DMS79 (cell line): ENCODE results near the gene SAMD7.
A peak's percentile ranks its signal among the peaks of the same experiment; 100 is the strongest.

Source experiments
- DNase-seq: peaks from one replicate; lab custom pipeline; 2025; lab: John Stamatoyannopoulos, UW

SAMD7 gene

DNA sequence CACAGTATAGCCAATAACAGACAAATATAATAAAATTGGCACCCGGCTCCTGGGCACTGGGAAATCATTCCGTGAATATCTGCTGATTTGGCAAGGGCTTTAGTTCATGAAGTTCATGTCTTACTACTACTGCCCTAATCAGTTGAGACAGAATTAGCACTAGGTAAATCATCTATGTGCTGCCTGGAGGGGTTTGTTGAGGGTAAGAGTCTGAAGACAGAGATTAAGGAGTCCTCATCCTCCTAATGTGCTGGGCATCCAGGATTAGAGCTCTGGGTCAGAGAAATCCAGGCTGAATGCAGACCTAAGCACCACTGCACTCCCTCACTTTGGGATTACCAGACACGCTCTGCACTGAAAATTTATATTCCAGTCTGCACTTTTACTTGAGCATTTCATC is 2.0 kb downstream of the SAMD7 start:
- no peak for DNase-seq

DNA sequence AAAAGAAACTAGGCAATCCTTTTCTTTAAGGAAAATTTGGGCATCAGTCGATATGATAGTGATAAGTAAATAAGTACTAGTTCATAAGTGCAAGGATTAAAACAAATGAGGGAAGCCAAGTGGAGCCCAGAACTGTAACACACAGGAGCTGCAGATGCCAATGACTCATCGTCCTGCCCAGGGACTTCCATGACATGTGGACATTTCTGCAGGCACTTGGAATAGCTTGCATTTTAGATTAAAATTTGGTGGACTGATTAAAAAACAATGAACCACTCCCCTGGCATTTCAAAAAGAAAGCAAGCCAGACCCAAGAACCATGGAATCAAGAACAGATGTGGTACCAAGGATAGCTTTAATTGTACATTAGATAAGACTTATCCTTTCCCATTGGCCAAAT is 2.9 kb downstream of the SAMD7 start:
- no peak for DNase-seq

DNA sequence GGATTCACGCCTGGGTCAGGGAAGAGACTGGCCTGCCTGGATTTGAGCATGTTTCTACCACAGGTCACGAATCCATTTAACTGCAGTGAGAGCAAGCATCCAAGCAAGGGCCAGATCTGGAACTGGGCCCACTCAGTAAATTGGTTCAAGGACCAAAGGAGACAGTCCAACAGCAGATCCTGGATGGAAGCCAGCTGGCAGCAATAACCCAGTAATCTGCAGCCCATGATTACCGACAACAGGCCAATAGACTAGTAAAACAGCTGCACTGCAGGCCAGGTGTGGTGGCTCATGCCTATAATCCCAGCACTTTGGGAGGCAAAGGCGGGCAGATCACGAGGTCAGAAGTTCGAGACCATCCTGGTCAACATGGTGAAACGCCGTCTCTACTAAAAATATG is 11.8 kb downstream of the SAMD7 start:
- DNase-seq = peak; percentile 89

DNA sequence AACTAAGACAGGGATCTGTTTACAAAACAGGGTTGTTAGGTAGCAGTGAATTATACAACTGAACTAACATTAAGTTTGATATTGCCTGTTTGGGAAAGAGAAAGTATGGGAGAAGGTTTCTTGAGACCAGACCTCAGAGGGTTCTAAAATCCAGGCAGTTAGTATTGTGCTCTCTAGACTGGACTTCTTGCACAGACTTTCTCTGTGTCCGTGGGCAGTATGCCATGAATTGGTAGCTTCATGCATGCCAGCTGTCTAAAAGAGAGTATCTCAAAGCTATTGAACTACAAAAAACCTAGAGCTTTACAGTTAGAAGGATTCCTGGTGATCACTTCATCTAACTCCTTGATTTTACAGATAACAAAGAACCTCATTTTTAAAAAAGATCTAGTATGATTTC is 12.5 kb downstream of the SAMD7 start:
- no peak for DNase-seq

DNA sequence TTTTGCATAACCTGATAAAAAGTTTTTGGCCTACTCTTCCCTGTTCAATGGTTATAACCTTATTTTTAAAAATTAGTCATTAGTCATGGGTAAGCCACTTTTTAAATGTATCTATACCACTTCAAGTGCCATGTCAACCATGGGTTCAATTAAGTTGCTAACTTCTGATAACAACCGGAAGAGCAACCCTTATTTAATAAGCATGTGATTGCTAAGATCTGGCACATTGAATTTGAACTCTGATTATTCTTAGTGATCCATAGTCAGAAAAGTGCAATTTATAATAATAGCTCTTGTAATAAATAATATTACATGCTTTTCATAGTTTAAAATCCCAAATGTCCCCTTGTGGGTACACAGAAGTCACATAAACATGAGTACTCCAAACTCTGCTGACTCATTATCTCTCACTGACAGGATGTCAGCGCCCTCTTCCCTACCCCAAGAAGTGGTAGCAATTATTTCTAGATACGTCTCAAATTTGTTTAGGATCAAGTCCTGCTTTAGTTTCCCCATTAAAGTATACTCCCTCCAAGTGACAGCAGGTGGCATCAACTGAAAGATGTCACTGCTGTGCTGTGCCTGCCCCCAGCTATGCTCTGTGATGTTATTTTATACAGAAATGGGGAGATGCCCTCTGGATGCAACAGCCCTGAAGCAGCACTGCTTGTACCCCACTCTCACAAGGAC is 18.6 kb downstream of the SAMD7 start:
- DNase-seq = no peak

DNA sequence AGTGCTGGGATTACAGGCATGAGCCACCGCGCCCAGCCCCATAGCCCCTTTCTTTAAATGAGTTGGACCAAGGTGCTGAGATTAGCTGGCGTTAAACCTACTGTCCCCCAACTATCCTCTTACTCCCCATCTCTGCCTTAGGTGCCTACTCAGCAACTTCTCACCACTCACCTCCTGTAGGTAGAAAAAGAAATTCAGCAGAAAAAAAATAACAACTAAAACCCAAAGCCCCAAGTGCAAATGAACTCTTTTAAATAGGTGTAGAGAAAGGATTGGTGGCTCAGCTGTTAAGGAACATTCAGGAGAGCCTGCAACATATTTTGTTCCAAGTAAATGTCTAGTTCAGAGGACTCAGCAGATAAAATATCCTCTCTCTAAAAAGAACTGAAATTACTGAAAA is 19.5 kb downstream of the SAMD7 start:
- DNase-seq = no peak

DNA sequence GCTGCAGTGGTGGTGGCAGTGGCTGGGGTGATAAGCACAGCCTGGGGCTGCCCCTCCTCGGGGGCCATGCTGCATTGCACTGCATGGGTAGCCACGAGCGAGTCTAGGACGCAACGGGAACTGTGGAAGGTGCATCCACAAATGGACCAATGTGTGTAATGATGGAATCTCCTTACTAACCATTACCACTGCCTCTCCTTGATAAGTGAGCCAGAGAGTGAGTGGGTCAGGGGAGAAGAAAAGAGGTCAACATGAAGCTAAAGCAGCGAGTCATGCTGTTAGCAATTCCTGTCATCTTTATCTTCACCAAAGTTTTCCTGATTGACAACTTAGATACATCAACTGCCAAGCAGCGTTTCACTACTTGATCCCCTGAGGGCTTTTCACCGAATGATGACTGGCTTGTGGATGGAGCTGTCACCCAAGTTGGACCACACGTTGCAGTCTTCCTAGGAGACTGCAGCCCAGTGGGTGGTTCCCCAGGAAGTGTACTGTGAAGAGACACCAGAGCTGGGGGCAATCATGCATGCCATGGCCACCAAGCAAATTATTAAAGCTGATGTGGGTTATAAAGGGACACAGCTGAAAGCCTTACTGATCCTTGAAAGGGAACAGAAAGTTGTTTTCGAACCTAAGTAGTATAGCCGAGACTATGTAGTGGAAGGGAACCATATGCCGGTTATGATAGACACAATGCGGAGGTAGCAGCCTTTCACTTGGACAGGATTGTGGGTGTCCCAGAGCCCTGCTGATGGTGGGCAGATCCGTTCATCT is 20.6 kb downstream of the SAMD7 start:
- DNase-seq = no peak

DNA sequence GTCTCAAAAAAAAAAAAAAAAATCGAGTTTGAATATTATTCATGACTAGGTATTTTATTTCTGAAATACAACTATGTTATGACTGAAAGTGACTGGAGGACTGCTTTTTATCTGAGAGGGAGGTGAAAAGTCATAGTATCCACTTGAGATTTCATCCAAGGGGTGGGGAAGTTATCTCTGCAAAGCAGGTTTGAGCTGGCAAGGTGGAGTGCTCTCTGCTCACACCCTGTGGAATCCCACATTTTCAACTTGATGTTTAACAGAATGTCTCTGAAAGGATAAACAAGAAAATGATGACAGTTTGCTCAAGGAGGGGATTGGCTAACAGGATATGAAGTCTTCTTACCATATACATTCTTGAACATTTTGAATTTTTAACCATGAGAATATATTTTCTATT is 27.9 kb downstream of the SAMD7 start:
- DNase-seq = no peak

DNA sequence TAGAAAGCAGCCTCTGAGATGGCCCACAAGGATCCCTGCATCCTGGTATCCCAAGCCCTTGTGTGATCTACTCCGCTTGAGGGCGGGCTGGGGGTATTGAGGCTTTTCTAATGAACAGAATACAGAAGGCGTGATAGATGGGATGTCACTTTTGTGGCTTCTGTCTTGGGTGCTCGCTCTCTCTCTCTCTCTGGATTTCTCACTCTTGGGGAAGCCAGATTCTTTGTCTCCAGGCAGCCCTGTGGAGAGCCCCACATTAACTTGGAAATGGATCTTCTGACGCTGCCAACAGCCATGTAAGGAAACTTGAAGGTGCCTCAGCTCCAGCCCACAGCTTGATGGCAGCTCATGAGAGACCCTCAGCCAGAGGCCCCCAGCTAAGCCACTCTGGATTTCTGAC is 28.4 kb downstream of the SAMD7 start:
- DNase-seq = no peak

DNA sequence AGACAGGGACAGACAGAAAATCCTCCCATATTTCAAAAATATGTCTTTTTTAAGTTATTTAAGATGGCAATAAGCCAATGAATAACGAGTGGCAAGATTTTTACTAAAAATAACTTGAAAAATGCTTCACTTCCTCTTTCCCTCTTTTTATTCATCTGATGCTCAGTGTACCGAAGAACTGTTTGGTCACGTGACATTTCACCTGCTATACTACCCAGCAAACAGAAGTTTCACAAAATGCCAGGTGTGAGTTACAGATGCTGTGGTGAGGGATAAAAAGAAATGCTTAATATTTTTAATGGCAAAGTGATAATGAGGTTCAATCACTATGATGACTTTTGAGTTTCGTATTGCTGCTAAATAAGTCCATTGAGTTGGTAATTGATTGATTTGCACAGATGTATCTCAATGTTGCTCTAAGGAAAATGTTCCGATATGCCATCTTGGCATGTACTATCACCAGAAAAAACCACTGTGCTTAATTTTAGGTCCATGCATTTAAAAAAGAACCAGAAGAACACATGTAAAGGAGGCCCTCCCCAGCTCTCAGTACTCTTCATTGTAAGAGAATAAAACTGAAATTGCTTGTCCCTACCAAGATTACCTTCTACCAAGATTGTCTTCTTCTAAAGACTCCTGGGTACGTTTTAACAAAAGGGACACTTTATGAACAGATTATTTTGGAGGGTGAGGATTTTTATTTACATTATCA is 29.3 kb downstream of the SAMD7 start:
- no peak for DNase-seq

DNA sequence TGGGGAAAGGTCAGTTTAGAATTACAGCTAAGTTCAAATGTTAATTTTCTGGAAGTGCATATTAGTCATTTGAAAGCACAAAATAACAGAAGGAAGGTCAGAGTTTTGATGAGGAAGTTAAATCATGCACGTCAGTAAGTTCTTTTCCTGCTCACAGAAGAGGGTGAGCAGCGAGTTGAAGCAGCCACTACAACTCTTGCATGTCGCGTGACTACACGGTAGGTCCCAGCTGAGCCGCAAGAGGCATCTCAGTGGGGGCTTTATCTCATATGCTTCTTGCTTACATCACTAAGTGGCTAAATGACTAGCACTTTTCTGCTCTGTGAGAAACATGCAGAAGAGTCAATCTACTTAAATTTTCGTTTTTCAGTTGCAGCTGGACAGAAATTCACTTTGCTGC is 33.9 kb downstream of the SAMD7 start:
- peak; percentile 18 for DNase-seq

DNA sequence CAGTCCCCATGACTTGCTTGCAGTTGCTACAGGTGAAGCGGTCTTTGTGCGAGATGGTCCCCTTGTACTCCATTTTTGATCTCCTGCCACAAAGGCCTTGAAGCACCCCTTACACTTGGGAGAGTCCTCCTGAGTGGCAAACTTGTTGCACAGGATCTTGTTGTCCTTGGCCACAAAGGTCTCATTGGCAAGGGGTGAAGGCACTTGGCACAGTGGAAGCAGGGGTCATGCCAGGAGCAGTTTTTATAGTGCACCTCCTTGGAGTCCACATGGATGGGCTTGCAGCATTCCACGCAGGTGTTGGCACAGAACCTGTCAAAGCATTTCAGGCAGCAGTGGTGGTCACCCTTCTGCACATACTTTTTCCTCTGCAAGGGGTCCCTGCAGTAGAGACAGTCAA is 35.0 kb downstream of the SAMD7 start:
- no peak for DNase-seq

DNA sequence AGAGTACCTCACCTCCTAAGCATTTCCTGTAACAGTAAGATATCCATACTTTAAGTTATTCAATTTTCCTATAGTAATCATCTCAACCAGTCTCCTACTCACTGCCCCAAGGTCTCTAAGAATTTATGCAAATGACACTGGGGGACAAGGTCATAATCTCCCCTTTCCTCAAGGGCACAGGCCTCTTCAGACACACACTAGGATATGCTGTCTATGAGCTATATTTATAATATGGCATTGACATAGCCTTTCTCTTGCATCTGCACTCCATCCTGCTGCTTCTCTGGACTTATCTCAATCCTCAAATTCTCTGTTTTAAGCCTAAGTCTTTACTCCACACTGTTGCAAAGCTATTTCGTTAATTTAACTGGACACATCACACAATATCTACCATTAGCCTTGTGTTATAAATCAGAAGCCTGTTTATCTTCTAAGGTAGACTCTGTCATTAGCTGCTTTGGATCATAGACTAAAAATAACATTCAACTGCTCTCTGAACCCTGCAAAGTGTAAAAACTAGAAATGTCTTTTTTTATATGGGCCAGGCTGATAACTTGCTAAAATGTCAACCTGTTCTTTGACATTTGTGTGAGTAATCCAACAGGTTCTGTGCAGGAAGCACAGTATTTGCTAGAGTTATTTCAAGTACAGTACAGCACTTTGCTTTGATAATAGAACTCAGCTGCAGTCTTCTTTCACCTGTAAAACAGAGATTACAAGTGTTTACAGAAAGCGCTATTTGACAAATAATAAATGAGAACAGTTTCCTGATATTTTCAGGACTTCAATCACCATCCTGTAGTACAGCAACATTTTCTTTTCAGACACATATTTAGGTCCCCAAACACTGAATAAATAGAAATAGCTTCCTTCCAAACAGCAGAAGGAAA is 37.4 kb downstream of the SAMD7 start:
- no peak for DNase-seq

DNA sequence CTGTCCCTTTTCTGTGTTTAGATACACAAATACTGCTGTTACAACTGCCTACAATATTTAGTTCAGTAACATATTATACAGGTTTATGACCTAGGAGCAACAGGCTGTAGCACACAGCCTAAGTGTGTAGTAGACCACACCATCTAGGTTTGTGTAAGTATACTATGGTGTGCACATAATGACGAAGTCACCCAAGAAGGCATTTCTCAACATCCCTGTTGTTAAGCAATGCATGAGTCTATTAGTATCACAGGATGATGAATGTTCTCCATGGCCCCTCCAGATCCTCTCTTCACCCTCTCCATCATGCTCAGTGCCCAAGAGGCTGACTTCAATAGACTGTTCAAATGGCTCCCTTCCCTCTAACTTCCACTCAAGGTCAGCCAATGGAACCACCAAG is 40.7 kb downstream of the SAMD7 start:
- no peak for DNase-seq

DNA sequence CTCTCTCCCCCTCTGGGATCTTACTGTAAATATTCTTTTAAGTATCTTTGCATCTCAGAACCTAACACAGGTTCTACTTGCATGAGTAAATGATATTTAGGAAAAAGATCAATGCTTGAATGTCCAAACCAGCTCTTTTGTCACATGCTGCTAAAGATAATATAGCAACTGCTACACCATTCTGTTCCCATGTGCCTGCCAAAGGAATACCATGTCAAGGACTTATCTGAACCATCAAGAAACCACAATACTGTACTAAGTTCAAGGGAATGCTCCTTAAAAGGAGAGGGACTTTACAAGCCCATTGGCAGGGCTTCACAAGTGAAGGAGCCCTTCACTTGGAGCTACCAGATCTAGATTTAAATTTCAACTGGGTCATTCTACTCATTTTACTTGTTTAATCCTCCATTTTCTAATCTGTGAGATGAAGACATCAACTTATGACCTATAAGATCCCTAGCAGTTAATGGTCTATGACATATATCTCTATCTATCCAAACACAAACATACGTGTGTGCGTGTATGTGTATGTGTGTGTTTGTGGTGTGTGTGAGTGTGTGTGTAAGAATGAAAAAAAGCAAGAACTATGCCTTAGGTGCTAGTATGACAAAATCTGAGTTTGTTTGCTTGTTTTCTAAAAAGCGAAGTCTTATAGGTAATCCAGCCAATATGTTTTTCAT is 42.2 kb downstream of the SAMD7 start:
- DNase-seq = no peak

DNA sequence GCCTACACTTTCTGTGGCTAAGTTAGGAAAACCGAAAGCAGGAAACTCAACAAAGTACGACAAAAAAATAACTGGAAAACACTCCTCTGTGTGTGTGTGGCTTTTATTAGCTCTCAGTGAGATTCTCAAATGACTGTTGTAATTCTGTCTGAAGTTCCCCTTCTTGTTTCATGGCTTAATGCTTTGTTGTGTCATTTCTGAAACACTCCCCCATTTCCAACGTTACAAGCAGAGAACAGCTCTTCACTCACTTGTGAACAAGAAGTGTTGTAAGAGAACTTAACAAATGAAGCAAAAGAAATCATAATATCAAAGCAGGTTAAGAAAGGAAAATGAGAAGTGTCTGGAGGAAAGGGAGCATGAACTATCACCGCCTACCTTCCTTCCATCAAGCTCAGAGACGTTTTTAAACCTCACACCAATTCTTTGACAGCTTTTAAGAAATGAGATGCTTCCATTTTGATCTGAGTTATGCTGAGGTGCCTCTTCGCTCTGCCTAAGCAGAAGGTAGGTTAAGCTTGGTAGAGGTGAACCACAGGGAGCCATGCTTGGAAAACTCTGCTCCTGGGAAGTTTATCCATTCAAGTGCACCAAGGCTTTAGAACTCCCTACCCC is 42.9 kb downstream of the SAMD7 start:
- no peak for DNase-seq

DNA sequence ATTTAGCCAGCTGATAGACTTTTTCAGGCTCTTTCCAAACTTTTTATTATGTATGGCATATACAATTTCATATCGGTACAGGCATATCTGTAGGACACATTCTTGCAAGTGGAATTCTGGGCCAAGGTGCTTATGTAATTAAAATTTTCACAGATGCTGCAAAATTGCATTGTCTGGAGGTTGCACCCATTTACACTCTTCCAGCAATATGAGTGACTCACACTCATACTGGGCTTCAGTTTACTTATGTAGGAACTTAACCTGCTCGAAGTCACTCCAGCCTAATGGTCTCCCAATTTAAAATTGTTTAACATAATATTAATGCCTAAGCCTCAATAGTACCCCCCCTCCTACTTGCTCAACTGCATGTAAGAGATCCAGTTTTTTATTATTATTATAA is 44.0 kb downstream of the SAMD7 start:
- no peak for DNase-seq

DNA sequence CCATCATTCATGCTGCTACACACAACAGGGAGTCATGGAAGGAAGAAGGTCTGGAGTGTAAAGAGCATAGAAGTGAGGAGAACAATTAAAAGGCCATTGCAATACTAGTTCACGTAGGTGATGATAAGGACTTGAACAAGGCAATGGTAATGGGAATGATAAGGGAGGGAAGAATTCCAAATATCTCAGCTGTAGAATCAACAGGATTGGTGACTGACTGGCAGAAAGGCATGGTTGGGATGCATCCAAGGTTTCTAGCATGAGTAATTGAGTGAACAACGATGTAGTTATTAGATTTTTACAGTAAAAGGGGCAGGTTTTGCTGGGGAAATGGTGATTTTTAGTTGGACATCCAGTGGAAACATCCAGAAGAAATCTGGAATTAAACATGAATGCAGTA is 52.8 kb downstream of the SAMD7 start:
- no peak for DNase-seq

DNA sequence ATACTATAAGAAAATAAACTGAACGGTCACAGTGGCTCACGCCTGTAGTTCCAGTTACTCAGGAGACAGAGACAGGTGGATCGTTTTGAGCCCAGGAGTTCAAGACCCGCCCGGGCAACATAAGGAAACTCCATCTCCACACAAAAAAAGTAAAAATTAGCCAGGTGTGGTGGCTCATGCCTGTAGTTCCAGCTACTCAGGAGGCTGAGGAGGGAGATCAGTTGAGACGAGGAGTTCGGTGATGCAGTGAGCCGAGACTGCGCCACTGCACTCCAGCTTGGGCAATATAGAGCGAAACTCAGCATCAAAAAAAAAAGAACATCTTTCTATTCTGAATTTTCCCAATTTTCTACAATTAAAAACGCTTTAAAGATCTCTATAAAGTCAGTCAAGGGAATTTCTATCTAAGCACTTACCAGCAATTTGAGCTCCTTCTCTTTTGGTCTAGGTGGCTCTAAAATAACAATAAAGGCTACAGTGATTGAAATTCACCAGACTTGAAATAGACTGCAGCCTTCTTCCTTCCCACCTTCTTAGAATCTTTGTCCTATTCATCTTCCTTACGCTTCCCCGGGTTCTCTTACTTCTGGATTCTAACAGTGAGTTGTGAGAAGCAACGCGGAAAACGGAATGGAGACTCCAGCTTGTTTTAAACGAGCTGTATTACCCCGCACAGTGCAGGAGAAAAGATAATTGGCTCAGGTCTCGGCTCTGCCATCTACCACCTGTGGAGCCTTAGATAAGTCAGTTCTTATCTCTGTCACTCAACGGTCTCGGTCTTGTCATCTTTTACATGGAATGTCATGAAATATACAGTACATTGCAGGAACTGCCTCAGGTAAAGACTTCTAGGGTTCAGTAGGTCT is 54.4 kb downstream of the SAMD7 start:
- no peak for DNase-seq

DNA sequence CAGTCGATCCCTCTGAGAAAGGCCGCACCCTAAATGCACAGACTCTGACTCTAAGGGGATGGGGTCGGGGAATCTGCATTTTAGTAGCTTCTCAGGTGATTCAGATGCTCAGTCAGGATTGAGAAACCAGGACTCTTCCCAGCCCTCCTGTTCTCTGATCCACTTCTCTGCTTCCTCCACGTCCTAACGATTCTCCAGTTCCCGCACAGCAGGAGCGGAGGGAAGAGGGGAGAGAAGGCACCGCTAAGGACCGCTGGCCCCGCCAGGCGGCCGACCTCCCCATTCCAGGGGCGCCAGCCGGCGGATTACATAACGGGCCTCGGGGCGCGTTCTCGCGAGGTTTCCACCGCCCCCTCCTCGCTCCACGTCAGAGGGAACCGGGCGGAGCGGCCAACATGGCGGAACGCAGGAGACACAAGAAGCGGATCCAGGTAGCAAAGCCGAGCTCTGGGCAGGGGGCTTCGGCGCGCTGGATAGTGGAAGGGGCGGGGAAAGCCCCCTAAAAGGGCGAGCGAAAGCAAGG is 55.1 kb downstream of the SAMD7 start, which contains the start of gene SEC62:
Gene SEC62 (plus strand): TSS at position 380 of the 523 bp plus-strand sequence. CDS start 16 bp downstream, at position 396.
- peak; percentile 87 for DNase-seq
